ENCODE measurements around the gene PLCG2.

- no peak for TF ChIP-seq CTCF (IDR thresholded peaks at IDR 0.05; ENCODE audit: low read depth, low read length)
- no peak for TF ChIP-seq EZH2phosphoT487 (IDR thresholded peaks at IDR 0.05; ENCODE audit: low read depth)
Observed at GRCh38 chr16:81987706-81988105, 208.6 kb downstream of the PLCG2 start.

Data from OCI-LY3 (cell line).